Endothelial cell of umbilical vein (primary cell): Measurements from ENCODE around the gene LAPTM4A.

Experiments
- CTCF ChIP-seq, 2 donors: IDR thresholded peaks; 1 replicate in 1 of 2; 2 replicates in 1 of 2; pipeline ENCODE4 v1.5.1; 2011; ENCODE audit warnings: low read length in 2 of 2, mild to moderate bottlenecking in 2 of 2, moderate library complexity in 2 of 2, control low read depth in 1 of 2, inconsistent platforms in 1 of 2, low read depth in 1 of 2; ENCODE audit not compliant: insufficient read depth in 1 of 2; ENCODE audit errors: extremely low read depth in 1 of 2
- EZH2 ChIP-seq: IDR thresholded peaks from 2 replicates; pipeline ENCODE4 v1.6.1; 2012; ENCODE audit warnings: borderline replicate concordance, low read depth, mild to moderate bottlenecking, moderate library complexity, low read length, inconsistent platforms; ENCODE audit not compliant: severe bottlenecking
- MAX ChIP-seq: IDR thresholded peaks from 2 replicates; pipeline ENCODE4 v1.6.1; 2011; ENCODE audit not compliant: insufficient read depth, insufficient read length
- POLR2A ChIP-seq: IDR thresholded peaks from 2 replicates; pipeline ENCODE4 v1.6.1; 2012; ENCODE audit warnings: low read depth, mild to moderate bottlenecking, control low read depth, low read length

GRCh38 chr2:20013126-20013849 is 38.1 kb downstream of the LAPTM4A start:
- TF ChIP-seq CTCF (IDR thresholded peaks at IDR 0.05; ENCODE audit: extremely low read depth in 1 of 2, insufficient read depth in 1 of 2, low read depth in 1 of 2, low read length in 2 of 2) (no peak), EZH2 (no peak), POLR2A (no peak), MAX (no peak)
